ENCODE measurements around the gene TNNT2. TPM values are rescaled to one million over a fixed set of nuclear protein-coding genes. Genes with fewer than 3 reads are reported as not detected.
A peak's percentile ranks its signal among the peaks of the same experiment; 100 is the strongest.

The TNNT2 gene
- total RNA-seq, 1 donor from 2014 or later, result not detected

- H3K36me3 Mint-ChIP-seq (ENCODE audit: low read depth), result no peaks in the 10 kb centered on the region
Measured at GRCh38 chr1:201321826-201322390, 55.6 kb downstream of the TNNT2 start.

DNA sequence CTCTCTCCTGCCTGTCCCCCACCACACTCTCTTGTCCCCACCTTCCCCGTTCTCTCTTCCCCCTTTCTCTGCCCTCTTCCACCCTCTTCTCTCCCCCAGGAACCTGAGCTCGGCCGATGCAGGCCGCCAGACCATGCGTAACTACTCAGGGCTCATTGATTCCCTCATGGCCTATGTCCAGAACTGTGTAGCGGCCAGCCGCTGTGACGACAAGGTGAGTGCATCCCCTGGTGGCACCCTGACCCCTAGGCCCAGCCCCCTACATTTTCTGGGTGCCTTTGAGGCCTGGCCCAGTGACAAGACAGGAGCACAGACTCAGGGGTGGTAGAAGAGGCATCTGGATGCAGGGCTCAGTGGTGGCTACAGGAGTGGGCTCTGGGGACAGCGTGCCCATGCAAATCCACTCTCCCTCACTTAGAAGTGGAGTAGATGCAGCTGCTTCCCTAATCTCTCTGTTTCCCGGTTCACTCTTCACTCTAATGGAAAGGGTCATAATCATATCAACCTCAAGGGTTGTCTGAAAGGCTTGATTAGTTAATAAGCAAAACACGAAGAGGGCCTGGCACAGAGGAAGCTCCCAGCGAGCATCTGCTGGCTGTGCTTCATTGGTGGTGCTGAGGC, 57.2 kb downstream of the TNNT2 start:
- H3K9me3 Mint-ChIP-seq, result peaks cover 4% of the 10 kb centered on the region
- no peak overlapping the region for H3K4me3 Mint-ChIP-seq
- H3K4me1 Mint-ChIP-seq, result no peaks in the 10 kb centered on the region
- no peaks in the 10 kb centered on the region for H3K36me3 Mint-ChIP-seq (ENCODE audit: low read depth)
- no peak for DNase-seq (ENCODE audit: low read depth, low spot score)
- TF ChIP-seq, protein P1, sequence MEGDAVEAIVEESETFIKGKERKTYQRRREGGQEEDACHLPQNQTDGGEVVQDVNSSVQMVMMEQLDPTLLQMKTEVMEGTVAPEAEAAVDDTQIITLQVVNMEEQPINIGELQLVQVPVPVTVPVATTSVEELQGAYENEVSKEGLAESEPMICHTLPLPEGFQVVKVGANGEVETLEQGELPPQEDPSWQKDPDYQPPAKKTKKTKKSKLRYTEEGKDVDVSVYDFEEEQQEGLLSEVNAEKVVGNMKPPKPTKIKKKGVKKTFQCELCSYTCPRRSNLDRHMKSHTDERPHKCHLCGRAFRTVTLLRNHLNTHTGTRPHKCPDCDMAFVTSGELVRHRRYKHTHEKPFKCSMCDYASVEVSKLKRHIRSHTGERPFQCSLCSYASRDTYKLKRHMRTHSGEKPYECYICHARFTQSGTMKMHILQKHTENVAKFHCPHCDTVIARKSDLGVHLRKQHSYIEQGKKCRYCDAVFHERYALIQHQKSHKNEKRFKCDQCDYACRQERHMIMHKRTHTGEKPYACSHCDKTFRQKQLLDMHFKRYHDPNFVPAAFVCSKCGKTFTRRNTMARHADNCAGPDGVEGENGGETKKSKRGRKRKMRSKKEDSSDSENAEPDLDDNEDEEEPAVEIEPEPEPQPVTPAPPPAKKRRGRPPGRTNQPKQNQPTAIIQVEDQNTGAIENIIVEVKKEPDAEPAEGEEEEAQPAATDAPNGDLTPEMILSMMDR (conservative IDR thresholded peaks at IDR 0.05), result no peak
- H3K27ac Mint-ChIP-seq (ENCODE audit: unreplicated experiment), result peak overlapping the region; percentile 57
- no peaks in the 10 kb centered on the region for H3K27me3 Mint-ChIP-seq (ENCODE audit: low read depth)

More at GRCh38 chr1:201321826-201322390, 55.6 kb downstream of the TNNT2 start:
- TF ChIP-seq, protein P1 (conservative IDR thresholded peaks at IDR 0.05), result no peak
- H3K4me3 Mint-ChIP-seq, result no peak overlapping the region
- no peaks in the 10 kb centered on the region for H3K4me1 Mint-ChIP-seq
- no peak for DNase-seq (ENCODE audit: low read depth, low spot score)
- H3K27me3 Mint-ChIP-seq (ENCODE audit: low read depth), result no peaks in the 10 kb centered on the region
- no peak overlapping the region for H3K27ac Mint-ChIP-seq (ENCODE audit: unreplicated experiment)
- no peaks in the 10 kb centered on the region for H3K9me3 Mint-ChIP-seq

DNA sequence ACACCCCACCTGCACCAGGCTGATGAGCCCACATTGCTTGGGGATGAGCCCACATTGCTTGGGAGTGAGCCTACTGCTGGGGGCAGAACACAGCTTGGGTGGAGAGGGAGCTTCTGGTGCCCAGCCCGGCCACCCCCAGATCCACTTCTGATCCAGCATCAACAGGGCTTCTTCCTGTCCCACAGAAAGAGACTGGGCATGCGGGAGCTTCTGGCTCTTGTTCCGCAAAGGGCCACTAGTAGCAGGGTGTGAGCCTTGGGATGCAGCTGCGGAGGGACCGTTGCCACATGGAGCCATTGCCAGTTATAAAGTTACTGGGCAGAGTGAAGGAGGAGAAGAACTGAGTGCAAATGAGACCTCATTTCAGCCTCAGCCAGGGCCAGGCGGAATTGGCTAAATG, 57.8 kb downstream of the TNNT2 start:
- Mint-ChIP-seq H3K36me3 (ENCODE audit: low read depth) (no peaks in the 10 kb centered on the region), H3K4me3 (no peak overlapping the region), H3K9me3 (peaks cover 4% of the 10 kb centered on the region), H3K4me1 (no peaks in the 10 kb centered on the region), H3K27ac (ENCODE audit: unreplicated experiment) (no peak overlapping the region), H3K27me3 (ENCODE audit: low read depth) (no peaks in the 10 kb centered on the region)
- TF ChIP-seq, protein P1 (conservative IDR thresholded peaks at IDR 0.05), result no peak
- DNase-seq (ENCODE audit: low read depth, low spot score), result no peak

DNA sequence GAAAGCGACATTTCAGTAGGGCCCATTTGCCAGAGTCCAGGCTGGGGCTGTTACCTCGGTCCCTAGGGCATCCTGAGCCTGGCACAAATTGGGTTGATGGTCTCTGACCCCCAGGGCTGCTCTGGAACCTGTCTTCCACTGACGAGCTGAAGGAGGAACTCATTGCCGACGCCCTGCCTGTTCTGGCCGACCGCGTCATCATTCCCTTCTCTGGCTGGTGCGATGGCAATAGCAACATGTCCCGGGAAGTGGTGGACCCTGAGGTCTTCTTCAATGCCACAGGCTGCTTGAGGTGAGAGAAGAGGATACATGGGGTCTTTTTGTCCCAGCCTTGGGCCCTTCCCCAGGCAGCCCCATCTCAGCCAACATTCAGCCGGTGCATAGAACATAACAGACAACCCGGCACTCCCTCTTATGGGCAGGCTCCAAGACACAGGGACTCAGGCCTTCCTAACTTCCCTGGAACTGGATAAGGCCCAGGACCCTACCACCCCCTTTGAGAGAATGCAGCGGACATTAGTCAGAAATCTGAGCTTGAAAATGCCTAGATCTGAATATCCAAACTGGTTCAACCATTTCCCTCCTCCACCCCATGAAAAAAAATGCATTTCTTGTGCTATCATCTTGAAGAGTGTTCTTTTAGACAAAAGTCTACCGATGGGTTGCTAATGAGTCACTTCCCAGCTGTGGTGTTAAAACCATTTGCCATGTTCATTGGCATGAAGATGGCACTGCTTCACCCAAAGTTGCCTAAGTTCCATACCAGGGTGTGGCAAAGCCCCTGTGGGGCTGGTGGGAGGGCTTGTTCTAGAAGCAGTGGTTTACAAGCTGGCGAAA, 58.8 kb downstream of the TNNT2 start:
- Mint-ChIP-seq H3K4me3 (no peak overlapping the region), H3K9me3 (peaks cover 4% of the 10 kb centered on the region), H3K27ac (ENCODE audit: unreplicated experiment) (peak overlapping the region; percentile 27), H3K36me3 (ENCODE audit: low read depth) (no peaks in the 10 kb centered on the region), H3K4me1 (no peaks in the 10 kb centered on the region), H3K27me3 (ENCODE audit: low read depth) (no peaks in the 10 kb centered on the region)
- DNase-seq (ENCODE audit: low read depth, low spot score), result no peak
- TF ChIP-seq, protein P1 (conservative IDR thresholded peaks at IDR 0.05), result no peak

DNA sequence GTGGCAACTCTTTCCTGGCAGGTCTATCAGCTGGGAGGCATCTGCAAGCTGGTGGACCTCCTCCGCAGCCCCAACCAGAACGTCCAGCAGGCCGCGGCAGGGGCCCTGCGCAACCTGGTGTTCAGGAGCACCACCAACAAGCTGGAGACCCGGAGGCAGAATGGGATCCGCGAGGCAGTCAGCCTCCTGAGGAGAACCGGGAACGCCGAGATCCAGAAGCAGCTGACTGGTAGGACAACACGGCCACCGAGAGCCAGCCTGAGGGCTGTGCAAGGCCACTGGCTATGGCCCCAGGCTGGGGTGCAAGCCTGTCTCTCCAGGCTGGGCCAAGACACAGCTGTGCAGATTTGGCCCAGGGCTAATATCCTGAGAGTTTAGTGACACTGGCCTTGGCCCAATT, 59.9 kb downstream of the TNNT2 start:
- Mint-ChIP-seq H3K27ac (ENCODE audit: unreplicated experiment) (no peak overlapping the region), H3K36me3 (ENCODE audit: low read depth) (no peaks in the 10 kb centered on the region), H3K27me3 (ENCODE audit: low read depth) (no peaks in the 10 kb centered on the region), H3K9me3 (peaks cover 4% of the 10 kb centered on the region), H3K4me1 (no peaks in the 10 kb centered on the region), H3K4me3 (no peak overlapping the region)
- DNase-seq (ENCODE audit: low read depth, low spot score), result no peak
- TF ChIP-seq, protein P1 (conservative IDR thresholded peaks at IDR 0.05), result no peak
